LNCaP clone FGC (cell line): Measurements from ENCODE around the gene ABHD6.
"Not testable (repeated sequence)": the region's sequence is repeated elsewhere in the genome, so short reads cannot be mapped to it uniquely, and the experiment has no call there.

Experiments used
- DNase-seq: peaks from one replicate; pipeline ENCODE4 v3.0.0-alpha.2; 2011; ENCODE audit warnings: low read depth
- H3K4me3 ChIP-seq: 2 replicates; pipeline ENCODE4 v1.5.1; 2011; ENCODE audit warnings: mild to moderate bottlenecking, low read depth, low read length, control low read depth
- TF ChIP-seq, protein P1 (sequence below): IDR thresholded peaks from 2 replicates; pipeline ENCODE4 v1.5.1; 2012; ENCODE audit warnings: mild to moderate bottlenecking; ENCODE audit not compliant: control insufficient read depth, insufficient read depth; ENCODE audit errors: extremely low read depth

The ABHD6 gene

GRCh38 chr3:58272891-58273290 is 35.3 kb downstream of the ABHD6 start:
- TF ChIP-seq, protein P1, sequence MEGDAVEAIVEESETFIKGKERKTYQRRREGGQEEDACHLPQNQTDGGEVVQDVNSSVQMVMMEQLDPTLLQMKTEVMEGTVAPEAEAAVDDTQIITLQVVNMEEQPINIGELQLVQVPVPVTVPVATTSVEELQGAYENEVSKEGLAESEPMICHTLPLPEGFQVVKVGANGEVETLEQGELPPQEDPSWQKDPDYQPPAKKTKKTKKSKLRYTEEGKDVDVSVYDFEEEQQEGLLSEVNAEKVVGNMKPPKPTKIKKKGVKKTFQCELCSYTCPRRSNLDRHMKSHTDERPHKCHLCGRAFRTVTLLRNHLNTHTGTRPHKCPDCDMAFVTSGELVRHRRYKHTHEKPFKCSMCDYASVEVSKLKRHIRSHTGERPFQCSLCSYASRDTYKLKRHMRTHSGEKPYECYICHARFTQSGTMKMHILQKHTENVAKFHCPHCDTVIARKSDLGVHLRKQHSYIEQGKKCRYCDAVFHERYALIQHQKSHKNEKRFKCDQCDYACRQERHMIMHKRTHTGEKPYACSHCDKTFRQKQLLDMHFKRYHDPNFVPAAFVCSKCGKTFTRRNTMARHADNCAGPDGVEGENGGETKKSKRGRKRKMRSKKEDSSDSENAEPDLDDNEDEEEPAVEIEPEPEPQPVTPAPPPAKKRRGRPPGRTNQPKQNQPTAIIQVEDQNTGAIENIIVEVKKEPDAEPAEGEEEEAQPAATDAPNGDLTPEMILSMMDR = no peak
- no peak for DNase-seq
- no peak overlapping the region for H3K4me3 ChIP-seq

- DNase-seq, H3K4me3 ChIP-seq: not testable (repeated sequence)
These were observed 35.8 kb downstream of the ABHD6 start for GRCh38 chr3:58273362-58273761.

DNA sequence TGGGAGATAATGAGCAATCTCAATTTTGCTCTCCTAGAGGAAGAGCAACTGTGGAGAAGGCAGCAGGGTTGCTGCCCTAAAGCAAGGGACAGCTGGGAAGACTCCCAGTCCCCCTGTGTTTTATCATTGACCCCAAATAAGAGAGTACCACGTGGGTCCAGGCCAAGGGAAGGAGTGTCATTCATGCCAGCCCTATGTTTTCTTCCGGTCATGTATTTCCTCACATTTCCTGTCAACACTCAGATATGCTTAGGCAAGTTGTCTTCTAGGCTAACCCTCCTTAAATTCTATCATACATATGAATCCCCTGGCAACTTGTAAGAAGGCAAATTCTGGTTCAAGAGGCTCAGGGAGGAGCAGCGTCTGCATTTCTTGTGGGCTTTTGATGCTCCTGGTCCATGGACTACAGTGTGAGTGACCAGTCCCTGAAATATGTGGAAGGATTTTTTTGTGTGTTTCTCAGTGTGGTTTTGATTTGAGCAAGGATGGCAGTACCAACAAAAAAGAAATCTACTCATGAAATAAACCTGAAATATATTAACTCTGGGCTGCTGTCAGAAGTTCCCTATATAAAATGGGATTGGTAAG is 36.5 kb downstream of the ABHD6 start:
- TF ChIP-seq, protein P1 = no peak
- H3K4me3 ChIP-seq = no peak overlapping the region
- no peak for DNase-seq

DNA sequence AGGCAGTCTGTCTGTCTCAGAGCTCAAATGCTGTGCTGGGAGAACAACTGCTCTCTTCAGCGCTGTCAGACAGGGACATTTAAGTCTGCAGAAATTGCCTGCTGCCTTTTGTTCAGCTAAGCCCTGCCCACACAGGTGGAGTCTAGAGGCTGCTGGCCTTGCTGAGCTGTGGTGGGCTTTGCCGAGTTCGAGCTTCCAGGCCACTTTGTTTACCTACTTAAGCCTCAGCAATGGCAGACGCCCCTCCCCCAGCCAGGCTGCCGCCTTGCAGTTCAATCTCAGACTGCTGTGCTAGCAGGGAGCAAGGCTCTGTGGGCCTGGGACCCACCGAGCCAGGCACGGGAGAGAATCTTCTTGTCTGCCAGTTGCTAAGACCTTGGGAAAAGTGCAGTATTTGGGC is 43.5 kb downstream of the ABHD6 start:
- TF ChIP-seq, protein P1 = no peak
- DNase-seq = no peak
- no peak overlapping the region for H3K4me3 ChIP-seq

GRCh38 chr3:58285334-58285733 is 47.7 kb downstream of the ABHD6 start:
- DNase-seq = no peak
- TF ChIP-seq, protein P1 = no peak
- no peak overlapping the region for H3K4me3 ChIP-seq

- no peak for DNase-seq
- H3K4me3 ChIP-seq = no peak overlapping the region
- TF ChIP-seq, protein P1 = no peak
These were observed 49.8 kb downstream of the ABHD6 start for GRCh38 chr3:58287354-58287753.

DNA sequence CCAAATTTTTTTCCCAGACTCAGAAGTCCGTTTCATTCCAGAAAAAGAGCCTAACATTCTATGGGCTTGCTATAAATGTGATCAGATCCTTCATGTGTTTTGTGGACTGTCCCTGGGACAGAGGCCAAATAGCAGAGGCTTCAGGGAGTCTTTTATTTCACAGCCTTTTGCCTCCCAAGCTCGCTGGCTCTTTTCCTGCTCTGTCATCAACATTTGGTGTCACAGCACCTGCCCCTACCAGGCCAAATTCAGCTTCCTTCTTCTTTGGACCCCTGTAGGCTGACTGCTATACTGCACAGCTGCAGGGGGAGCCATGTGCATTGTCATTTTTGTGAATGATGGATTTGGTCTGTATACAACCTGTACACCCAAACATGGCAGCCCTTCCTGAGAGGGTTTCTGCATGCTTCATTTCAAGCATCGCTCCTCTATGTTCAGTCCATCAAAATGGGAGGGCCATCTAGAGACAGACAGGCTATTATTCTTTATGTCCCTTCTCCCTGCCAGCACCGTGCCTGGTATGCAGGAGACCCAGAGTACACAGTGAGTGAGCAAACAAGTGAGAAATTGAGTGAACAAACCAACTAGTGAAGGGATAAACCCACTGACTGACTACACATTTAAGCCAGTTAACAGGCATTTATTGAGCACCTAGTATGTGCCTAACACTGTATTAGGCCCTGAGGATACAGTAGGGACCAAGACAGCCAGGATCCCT is 50.6 kb downstream of the ABHD6 start:
- no peak overlapping the region for H3K4me3 ChIP-seq
- DNase-seq = no peak
- TF ChIP-seq, protein P1 = no peak

GRCh38 chr3:58288964-58289613 is 51.5 kb downstream of the ABHD6 start:
- H3K4me3 ChIP-seq, DNase-seq: not testable (repeated sequence)

GRCh38 chr3:58290446-58290845 is 52.9 kb downstream of the ABHD6 start:
- not testable (repeated sequence) for H3K4me3 ChIP-seq, DNase-seq
